ENCODE results near the gene C15orf40.
"Not testable (repeated sequence)": the region's sequence is repeated elsewhere in the genome, so short reads cannot be mapped to it uniquely, and the experiment has no call there.

The C15orf40 gene

DNA sequence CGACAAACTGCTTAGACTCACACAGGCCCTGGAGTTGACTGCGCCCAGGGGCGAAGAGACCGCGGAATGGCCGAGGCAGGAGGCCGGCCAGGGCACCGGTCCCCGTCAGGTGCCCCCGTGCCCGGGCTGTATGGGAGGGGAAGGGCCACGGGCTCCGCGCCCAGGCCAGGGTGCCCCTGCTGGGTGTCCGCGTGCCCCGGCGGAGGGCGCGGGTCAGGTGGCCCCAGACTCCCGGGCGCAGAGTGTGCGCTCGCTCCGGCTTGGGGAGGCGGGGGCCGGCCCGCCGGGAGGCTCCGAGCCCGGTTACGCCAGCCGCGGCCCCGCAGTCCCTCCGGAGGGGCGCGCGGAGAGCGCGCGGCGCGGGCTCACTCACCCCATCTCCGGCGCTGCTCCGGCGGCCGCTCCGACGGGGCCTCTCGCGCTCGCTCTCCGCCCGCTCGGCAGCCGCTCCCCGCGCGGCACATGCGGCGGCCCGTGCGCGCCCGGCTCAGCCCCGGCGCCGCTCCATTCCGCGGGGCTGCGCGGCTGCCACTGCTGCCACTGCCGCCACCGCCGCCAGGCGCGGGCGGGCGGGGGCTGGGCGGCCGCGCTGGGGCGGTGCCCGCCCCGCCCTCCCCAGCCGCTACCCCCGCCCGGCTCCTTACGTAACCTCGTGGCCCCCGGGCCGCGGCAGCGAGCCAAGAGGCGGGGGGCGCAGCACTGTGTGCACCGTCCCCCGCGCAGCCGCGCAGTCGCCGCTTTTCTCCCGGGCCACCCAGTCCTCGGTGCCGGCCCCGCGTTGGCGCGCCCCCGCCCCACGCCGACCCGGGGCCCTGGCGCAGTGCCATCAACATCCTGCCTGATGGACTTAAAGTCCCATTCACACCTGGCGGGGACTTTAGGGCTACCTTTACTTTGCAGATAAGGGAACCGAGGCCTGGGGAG is 59.0 kb downstream of the C15orf40 start, which contains the start of gene HOMER2:
TSS of gene HOMER2 (minus strand) at position 563 of the 924 bp plus-strand sequence. CDS start at position 378, 185 bp downstream.
- DNase-seq (ENCODE audit: insufficient read length, low spot score) (no peak), FAIRE-seq (no peak)
- TF ChIP-seq POLR2A (IDR thresholded peaks at IDR 0.05; ENCODE audit: low read depth, low read length), result peak; percentile 31; the same call in 1 of the 2 replicates

DNA sequence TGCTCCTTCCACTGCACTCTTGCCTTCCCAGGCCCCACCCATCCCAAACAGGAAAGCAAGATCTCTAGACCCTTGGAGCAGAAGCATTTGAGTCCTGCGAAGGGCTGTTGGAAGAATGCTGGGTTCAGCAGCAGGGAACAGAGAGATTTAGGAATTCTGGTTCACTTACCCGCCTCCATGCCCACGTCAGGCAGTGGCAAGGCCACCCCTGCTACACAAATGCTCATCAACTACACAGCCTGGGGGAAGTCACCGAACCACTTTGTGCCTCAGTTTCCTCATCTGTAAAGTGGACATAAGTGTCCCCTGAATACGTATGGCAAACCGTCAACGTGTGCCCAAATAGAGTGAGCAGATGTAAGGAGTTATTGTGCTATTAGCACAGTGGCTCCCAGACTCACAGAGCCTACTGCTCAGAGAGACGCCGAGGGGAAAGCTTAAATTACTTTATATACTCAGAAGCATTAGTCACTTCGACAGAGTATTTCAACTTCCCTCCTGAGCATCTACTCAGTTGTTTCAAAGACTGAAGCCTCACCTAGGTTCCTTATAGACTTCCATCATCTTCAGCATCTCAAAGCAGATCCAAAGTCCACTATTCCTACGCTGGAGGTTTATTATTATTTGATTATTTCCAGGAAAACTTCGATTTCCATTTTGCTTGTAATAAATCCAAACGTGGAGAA is 59.8 kb downstream of the C15orf40 start:
- TF ChIP-seq POLR2A (IDR thresholded peaks at IDR 0.05; ENCODE audit: low read depth, low read length), result no peak
- no peak for DNase-seq (ENCODE audit: insufficient read length, low spot score)
- FAIRE-seq, result no peak

DNA sequence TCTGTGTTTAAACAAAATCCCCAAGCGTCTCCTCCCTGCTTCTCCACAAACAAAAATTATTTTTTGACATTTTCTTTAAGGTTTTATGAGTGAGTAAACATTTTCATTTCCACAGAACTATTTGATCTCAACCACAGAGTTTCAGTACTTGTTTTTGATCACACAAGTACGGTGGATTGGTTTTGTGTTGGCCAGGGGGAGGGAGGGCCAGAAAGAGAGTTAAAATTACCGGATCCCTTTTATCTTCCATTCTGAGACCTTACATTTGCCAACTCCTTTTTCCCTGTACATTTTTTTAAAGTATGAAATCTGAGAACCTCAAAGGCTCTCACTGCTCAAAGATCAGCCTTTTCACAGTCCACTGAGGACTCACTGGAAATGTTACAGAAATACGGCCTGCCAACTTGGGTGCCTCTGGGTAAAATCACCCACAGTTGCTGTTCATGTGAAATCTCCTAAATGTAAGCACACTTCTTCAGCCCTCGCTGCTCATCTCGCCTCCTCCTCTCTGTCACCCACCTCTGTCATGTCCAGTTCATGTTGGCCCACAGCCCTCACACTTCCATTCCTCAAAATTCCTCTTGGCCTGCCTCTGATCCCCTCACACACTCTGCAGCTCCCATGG is 60.6 kb downstream of the C15orf40 start:
- DNase-seq (ENCODE audit: insufficient read length, low spot score), result no peak
- FAIRE-seq, result no peak
- no peak for TF ChIP-seq POLR2A (IDR thresholded peaks at IDR 0.05; ENCODE audit: low read depth, low read length)

DNA sequence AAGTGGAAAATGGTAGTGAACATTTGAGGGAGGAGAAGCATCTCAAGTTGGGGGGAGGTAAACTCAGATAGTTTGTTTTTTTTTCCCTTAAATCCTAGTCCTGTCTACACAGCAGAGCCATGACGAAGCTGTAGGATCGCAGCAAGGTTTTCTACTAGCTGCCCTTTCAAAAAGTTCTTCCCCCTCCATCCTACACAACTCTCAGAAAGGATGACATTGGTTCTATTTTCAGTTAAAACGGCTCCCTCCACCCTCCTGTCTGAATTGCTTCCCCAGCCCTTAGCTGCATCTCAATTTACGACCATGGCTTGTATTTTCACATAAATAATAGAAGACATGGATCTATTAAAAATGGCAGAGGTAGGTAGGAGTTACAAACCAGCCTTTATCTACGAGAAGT is 61.1 kb downstream of the C15orf40 start:
- DNase-seq (ENCODE audit: insufficient read length, low spot score), result no peak
- no peak for FAIRE-seq
- no peak for TF ChIP-seq POLR2A (IDR thresholded peaks at IDR 0.05; ENCODE audit: low read depth, low read length)

DNA sequence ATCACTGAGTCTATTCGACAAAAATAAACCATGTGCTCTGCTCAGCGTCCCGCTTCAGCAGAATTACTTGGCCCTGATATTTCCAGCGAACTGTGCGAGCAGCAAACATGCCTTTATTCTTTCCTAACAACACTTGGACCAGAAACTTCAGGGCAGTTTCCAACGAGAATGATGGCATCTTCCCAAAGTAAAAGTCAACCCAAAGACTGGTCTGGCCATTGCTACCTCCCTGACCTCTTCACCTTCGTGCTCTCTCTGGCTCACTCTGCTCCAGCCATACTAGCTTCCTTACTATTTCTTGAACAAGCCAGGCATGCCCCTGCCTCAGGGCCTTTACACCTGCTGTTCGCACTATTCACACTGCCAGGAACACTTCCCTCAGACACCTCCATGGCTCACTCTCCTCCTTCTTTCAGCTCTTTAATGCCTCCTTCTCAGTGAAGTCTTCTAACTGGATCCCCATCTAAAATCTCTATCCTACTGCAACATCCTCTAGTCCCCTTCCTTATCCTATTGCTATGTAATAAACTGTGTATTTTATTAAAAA is 65.2 kb downstream of the C15orf40 start:
- FAIRE-seq, result no peak

DNA sequence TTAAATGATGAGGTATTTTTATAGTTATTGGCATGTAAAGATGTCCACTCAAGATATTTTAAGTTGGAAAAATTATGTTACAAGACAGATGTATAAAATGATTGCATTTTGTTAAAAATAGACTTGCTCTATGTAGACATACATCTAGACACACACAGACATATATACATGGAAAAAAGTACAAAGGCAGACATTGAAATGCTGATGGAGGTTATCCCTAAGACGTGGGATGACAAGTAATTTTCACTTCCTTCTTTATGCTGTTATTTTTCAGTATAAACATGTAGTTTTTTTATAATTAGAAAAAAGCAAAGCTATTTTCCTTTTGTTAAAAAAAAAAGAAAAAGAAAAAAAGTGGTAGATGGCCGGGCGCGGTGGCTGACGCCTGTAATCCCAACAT is 66.1 kb downstream of the C15orf40 start:
- TF ChIP-seq POLR2A (IDR thresholded peaks at IDR 0.05; ENCODE audit: low read depth, low read length), result no peak
- FAIRE-seq (no peak), DNase-seq (ENCODE audit: insufficient read length, low spot score) (no peak)

More for the DNA sequence above, 65.2 kb downstream of the C15orf40 start:
- no peak for TF ChIP-seq POLR2A (IDR thresholded peaks at IDR 0.05; ENCODE audit: low read depth, low read length)
- DNase-seq (ENCODE audit: insufficient read length, low spot score), result no peak

DNA sequence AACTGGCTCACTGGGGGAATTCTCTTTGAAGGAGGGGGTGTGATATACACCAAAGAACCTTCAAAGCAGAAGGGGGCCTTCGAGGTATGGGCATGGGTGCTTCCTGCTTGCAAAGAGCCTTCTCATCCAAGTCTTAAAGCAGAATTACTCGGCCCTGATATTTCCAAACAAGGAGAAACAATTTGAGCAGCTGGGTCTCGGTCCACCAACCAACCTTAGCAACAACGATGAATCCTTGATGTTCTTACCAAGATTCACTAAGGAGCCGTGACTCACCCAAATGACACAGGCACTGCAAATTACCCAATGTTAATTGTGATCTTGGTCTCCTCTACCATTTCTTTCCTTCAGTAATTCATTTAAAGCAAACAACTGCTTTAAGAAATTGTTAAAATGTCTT is 66.6 kb downstream of the C15orf40 start:
- FAIRE-seq (no peak), DNase-seq (ENCODE audit: insufficient read length, low spot score) (no peak)
- TF ChIP-seq POLR2A (IDR thresholded peaks at IDR 0.05; ENCODE audit: low read depth, low read length), result no peak

DNA sequence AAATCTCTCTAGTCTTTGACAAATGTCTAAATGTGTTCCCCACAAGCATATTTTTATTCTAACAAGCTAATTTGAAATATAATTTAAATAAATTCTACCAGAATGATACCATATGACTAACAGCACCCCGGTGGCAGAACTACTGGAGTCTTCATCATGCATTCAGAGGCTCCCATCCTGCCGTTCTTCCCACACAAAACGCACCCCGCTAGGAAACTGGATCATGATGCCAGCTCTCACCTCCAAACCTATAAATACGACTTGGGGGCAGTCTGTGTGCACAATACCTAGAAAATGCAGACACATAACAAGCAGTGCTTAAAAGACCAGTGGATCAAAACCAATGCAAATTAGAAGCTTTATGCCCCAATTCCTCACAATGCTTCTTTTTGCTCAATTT is 67.4 kb downstream of the C15orf40 start:
- TF ChIP-seq POLR2A (IDR thresholded peaks at IDR 0.05; ENCODE audit: low read depth, low read length), result no peak
- FAIRE-seq, result no peak
- DNase-seq (ENCODE audit: insufficient read length, low spot score), result no peak

DNA sequence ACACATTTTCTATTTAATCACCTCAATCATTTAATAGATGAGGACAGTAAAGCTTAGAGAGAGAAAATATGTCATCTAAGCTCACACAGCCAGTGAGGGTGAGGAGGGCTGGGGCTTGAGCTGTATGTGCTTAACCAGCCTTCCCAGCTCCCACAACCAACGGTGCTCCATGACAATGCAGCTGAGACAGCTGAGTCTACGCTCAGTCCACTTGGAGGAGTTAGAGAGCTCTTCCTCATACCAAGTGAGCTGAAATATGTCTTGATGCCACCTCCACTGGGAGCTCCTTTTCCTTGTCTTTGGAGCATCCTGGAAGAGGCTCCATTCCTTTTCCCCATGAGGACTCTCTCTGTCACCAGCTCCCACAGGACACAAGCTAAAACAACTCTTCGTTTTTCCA is 68.3 kb downstream of the C15orf40 start:
- FAIRE-seq (no peak), DNase-seq (ENCODE audit: insufficient read length, low spot score) (no peak)
- TF ChIP-seq POLR2A (IDR thresholded peaks at IDR 0.05; ENCODE audit: low read depth, low read length), result no peak

DNA sequence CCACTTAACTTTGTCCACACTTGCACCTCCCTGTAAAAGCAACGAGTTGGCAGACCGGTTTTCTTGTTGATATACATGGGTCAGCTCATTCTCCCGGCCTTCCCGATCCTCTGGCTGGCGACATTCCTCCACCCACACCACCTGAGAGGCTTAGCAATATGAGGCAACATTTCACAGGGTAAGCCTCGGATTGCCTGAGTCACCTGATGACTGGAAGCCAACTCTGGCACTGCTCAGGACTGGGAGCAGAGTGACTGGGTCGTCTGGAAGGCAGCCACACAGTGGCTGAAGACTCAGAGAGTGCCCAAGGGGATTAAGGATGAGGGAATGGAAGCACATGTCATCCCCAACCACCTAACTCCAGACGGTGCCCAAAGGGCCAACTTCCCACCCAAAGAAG is 68.7 kb downstream of the C15orf40 start:
- FAIRE-seq (no peak), DNase-seq (ENCODE audit: insufficient read length, low spot score) (peak; percentile 74)
- TF ChIP-seq POLR2A (IDR thresholded peaks at IDR 0.05; ENCODE audit: low read depth, low read length), result no peak

DNA sequence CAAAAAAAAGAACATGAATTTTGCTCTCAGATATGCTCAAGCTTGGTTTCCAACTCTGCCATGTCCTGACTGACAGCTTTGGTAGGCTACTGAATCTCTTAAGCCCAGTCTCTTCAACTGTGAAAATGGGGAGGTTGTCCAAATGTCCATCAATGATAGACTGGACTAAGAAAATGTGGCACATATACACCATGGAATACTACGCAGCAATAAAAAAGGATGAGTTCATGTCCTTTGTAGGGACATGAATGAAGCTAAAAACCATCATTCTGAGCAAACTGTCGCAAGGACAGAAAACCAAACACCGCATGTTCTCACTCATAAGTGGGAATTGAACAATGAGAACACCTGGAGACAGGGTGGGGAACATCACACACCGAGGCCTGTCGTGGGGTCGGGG is 71.8 kb downstream of the C15orf40 start:
- not testable (repeated sequence) for FAIRE-seq; DNase-seq (ENCODE audit: insufficient read length, low spot score)

Data from H54 (cell line).